HUES48 (cell line): ENCODE measurements around the gene IFT88.
A peak's percentile ranks its signal among the peaks of the same experiment; 100 is the strongest.

Source experiments
- H3K27ac ChIP-seq: one replicate; pipeline ENCODE4 v1.7.0; 2013; ENCODE audit warnings: low read depth, low read length, inconsistent platforms
- H3K27me3 ChIP-seq: 2 replicates; pipeline ENCODE4 v1.6.1; 2013; ENCODE audit warnings: mild to moderate bottlenecking, low read length; ENCODE audit not compliant: control insufficient read depth, insufficient read depth
- H3K36me3 ChIP-seq: 2 replicates; pipeline ENCODE4 v1.6.1; 2013; ENCODE audit warnings: low read length; ENCODE audit not compliant: control insufficient read depth, insufficient read depth
- H3K4me1 ChIP-seq: 2 replicates; pipeline ENCODE4 v1.6.1; 2013; ENCODE audit warnings: mild to moderate bottlenecking, low read length; ENCODE audit not compliant: control insufficient read depth, insufficient read depth
- H3K4me3 ChIP-seq: 2 replicates; pipeline ENCODE4 v1.5.1; 2013; ENCODE audit warnings: mild to moderate bottlenecking, low read depth, low read length
- H3K9ac ChIP-seq: 2 replicates; pipeline ENCODE4 v1.6.1; 2013; ENCODE audit warnings: mild to moderate bottlenecking, low read depth, low read length, moderate library complexity
- H3K9me3 ChIP-seq: 2 replicates; pipeline ENCODE4 v1.6.1; 2013; ENCODE audit warnings: low read length; ENCODE audit not compliant: control insufficient read depth, insufficient read depth

Gene IFT88

DNA sequence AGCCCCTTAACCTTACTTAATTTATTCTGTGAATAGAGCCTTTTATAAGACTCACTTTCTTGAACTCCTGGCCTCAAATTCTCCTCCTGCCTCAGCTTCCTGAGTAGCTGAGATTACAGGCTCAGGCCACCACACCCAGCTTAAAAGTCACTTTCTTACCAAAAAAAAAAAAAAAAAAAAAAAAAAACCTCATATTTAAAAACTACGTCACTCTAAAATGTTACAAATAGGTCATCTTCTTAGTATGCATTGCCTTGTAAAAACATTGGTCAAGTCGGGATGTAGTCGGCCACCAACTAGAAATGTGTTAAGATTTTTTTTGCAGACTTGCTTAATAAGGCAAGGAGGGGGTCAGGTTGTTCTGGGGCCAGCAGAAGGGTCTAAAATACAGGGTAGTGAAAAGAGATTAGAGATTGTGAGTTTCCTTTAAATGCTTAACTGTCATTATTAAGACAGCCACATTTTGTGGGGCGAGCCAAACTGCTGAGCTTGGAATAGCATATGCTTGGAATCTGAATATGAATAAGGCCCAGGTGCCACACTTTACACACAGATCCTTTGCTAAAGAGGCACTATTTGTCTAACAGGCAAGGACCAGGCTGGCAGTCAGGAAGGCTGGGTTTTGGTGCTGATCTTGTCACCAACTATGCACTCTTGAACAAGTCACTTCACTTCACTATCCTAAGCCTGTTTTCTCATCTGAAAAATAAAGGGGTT lies 120.1 kb downstream of the IFT88 start:
- Histone ChIP-seq H3K4me1 (peaks cover 46% of the 10 kb centered on the region), H3K4me3 (no peak overlapping the region), H3K36me3 (no peaks in the 10 kb centered on the region), H3K27ac (no peak overlapping the region), H3K9ac (no peak overlapping the region), H3K27me3 (no peaks in the 10 kb centered on the region), H3K9me3 (no peaks in the 10 kb centered on the region)

DNA sequence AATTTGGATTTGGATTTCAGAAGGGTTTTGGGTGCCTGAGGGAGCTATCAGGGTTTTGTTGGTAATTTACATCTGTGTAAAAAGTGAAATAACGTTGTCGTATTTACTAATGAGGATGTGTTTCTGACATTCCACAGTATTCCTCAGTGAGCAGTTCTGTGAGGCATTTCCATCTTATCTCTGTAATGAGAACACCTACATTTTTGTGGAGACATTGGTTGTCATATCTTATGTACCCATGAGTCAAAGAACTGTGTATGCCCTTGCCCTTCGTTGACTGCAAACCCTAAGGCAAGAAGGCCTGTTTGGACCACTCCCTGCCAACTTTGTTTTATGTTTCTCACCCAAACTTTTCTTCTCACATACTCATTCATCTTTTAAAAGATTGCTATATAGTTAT lies 122.3 kb downstream of the IFT88 start:
- Histone ChIP-seq H3K4me3 (no peak overlapping the region), H3K27ac (no peak overlapping the region), H3K9me3 (no peaks in the 10 kb centered on the region), H3K9ac (no peak overlapping the region), H3K27me3 (no peaks in the 10 kb centered on the region), H3K4me1 (peaks cover 26% of the 10 kb centered on the region), H3K36me3 (no peaks in the 10 kb centered on the region)

DNA sequence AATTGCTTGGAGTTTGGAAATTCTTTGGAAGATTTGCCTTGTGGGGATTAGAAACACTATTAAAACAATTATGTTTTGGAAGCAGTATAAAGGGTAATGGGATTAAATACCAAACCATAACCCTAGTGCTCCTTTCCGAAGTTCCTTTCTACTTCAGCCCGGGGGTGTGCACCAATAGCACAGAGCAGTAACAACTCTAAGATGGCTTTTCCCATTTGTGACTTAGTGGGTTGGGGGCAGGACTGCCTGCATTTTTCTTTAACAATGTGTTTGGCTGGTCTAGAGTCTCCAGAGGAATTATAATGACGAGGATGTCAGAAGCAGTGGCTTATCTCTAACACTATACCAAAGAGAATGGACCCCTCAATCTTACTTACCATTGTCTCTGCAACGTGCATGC lies 124.7 kb downstream of the IFT88 start:
- Histone ChIP-seq H3K27me3 (no peaks in the 10 kb centered on the region), H3K4me1 (peaks cover 13% of the 10 kb centered on the region), H3K9ac (no peak overlapping the region), H3K4me3 (no peak overlapping the region), H3K36me3 (no peaks in the 10 kb centered on the region), H3K9me3 (no peaks in the 10 kb centered on the region), H3K27ac (no peak overlapping the region)

DNA sequence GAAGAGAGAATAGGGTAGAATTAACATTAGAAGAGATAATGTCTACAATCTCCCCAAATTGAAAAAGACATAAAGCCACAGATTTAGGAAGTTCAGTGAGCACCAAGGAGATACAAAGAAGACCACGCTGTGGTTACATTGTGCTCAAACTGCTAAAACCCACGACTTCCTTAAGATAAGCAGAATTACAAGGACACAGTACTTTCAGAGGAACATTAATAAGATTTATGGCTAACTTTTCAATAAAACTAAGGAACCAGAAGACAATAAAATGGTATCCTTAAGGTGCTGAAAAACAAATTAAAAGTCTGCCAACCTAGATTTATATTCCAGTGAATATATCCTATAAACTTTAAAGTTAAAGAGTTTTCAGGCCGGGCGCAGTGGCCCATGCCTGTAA lies 129.1 kb downstream of the IFT88 start:
- Histone ChIP-seq H3K9ac (no peak overlapping the region), H3K27me3 (peaks cover 6% of the 10 kb centered on the region; the same call in 1 of the 2 replicates), H3K4me3 (no peak overlapping the region), H3K36me3 (no peaks in the 10 kb centered on the region), H3K27ac (no peak overlapping the region), H3K4me1 (no peaks in the 10 kb centered on the region), H3K9me3 (no peaks in the 10 kb centered on the region)

DNA sequence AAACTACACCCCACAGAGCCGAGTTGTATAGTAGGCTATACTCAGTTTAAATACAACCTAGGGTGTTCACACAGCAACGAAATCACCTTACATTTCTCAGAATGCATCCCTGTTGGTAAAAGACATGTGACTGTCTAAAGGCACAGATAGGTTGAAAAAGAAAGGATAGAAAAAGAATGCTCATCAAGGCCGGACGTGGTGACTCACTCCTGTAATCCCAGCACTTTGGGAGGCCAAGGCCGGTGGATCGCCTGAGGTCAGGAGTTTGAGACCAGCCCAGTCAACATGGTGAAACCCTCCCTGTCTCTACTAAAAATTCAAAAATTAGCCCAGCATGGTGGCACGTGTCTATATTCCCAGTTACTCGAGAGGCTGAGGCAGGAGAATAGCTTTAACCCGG lies 132.8 kb downstream of the IFT88 start:
- H3K27me3 ChIP-seq = peaks cover 32% of the 10 kb centered on the region
- no peak overlapping the region for H3K27ac ChIP-seq
- no peak overlapping the region for H3K4me3 ChIP-seq
- peaks cover 4% of the 10 kb centered on the region; the same call in 1 of the 2 replicates for H3K4me1 ChIP-seq
- no peaks in the 10 kb centered on the region for H3K9me3 ChIP-seq
- no peaks in the 10 kb centered on the region for H3K36me3 ChIP-seq
- no peak overlapping the region for H3K9ac ChIP-seq

DNA sequence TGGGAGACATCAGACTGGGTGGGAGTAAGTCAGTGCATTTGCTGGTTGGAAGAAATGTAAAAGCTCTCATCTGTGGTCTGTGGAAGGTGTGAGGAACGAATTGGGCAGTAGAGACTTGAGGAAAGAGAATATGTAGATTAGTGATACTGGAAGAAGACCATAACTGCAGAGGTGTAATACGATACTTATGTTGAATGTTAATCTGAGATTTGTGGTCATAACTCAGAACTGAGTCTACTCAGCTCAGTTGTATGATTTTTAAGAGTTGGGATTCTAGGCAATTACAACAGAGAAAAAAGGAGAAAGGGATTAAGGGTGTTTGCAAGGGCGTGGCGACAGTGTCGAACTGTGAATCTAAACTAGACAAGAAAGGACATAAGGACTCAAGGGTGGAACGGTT lies 133.3 kb downstream of the IFT88 start:
- H3K9ac ChIP-seq = no peak overlapping the region

DNA sequence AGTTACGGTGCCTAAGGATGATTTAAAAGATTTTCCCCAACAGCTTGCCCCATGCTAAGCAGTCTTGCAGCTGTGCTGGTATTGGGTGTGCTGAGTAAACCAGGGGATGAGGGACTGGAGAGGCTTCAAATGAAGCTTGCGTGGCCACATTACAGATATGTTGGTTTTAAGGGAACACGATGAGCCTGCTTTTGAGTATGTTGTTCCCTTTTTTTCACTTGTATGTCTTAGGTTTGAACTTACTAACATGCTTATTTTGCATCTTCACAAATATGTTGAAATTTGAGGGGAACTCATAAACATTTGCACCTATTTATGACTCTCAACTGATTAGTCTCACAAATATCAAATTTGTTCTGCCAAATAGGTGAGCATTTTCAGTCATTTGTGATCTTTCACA lies 134.5 kb downstream of the IFT88 start:
- Histone ChIP-seq H3K27me3 (peaks cover 35% of the 10 kb centered on the region), H3K9ac (no peak overlapping the region), H3K27ac (no peak overlapping the region), H3K36me3 (no peaks in the 10 kb centered on the region), H3K9me3 (no peaks in the 10 kb centered on the region), H3K4me1 (peaks cover 4% of the 10 kb centered on the region; the same call in 1 of the 2 replicates), H3K4me3 (no peak overlapping the region)

More for the DNA sequence above, 133.3 kb downstream of the IFT88 start:
- Histone ChIP-seq H3K27ac (no peak overlapping the region), H3K4me3 (no peak overlapping the region), H3K36me3 (no peaks in the 10 kb centered on the region), H3K4me1 (peaks cover 4% of the 10 kb centered on the region; the same call in 1 of the 2 replicates), H3K9me3 (no peaks in the 10 kb centered on the region), H3K27me3 (peaks cover 35% of the 10 kb centered on the region)

DNA sequence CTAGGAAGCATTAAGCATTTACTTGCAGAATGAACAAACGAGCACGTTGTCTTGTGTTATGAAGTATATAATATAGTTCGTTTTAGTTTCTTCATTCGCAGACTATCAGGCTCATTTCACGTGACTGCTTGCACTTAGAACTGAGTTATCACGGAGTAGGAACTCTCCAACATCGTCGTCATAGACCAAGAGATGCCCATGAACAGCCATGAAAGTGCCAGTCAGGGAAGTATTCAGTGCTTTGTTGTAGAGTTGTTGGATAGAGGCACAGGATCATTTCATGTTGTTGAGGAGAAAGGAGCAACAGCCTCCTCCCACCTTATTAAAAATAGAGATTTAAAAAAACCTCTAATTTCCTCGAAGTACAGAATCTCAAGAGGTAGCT lies 135.6 kb downstream of the IFT88 start:
- H3K9me3 ChIP-seq = no peaks in the 10 kb centered on the region
- H3K27ac ChIP-seq = no peak overlapping the region
- peaks cover 4% of the 10 kb centered on the region; the same call in 1 of the 2 replicates for H3K4me1 ChIP-seq
- peak overlapping the region; percentile 78 for H3K4me3 ChIP-seq
- no peaks in the 10 kb centered on the region for H3K36me3 ChIP-seq
- peaks cover 35% of the 10 kb centered on the region for H3K27me3 ChIP-seq
- no peak overlapping the region for H3K9ac ChIP-seq

DNA sequence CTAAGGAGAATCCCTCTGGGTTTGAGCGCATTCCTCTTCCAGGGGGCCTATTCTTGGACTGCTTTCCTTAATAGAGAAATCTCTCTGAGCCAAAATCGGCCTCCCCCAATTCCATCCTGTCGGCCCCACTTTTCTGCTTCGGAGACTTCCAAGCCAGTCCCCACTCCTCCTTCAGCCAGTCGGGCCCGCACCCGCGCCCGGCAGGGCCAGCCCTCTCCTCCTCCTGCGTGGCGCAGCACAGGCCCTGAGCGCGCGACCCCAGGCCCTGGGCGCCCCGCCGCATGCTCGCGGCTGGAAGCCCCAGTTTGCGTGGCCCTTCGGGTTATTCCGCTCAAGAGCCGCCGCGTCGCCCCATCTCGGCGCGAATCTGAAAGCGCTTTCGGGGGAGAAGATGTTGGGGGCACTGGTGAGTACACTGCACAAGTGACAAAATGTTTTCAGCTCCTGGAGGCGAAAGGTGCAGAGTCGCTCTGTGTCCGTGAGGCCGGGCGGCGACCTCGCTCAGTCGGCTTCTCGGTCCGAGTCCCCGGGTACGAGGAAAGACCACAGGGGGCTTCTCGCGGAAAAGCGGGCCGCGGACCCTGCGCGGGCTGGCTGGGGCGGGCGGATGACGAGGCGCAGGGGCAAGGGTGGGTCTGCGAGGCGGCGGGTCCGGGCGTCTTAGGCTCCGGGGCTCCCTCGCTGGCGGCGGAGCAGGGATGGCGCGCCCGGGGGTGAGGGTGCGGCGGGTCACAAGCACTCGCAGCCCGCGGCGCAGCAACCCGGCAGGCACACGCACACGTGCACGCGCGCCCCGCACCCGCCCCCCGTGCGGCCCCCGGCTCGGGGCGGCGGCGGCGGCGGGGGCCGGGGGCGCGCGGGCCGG lies 136.2 kb downstream of the IFT88 start, which contains the start of gene IL17D:
IL17D (plus strand) TSS at position 785 of the 865 bp plus-strand sequence. CDS start 303 bp downstream, outside the sequence.
- Histone ChIP-seq H3K36me3 (no peaks in the 10 kb centered on the region), H3K9me3 (no peaks in the 10 kb centered on the region), H3K4me3 (peak within 1 kb of the TSS; percentile 78), H3K4me1 (peaks cover 4% of the 10 kb centered on the region; the same call in 1 of the 2 replicates), H3K27ac (no peak within 1 kb of the TSS), H3K9ac (peak within 1 kb of the TSS; percentile 45; the same call in 1 of the 2 replicates), H3K27me3 (peaks cover 35% of the 10 kb centered on the region)

DNA sequence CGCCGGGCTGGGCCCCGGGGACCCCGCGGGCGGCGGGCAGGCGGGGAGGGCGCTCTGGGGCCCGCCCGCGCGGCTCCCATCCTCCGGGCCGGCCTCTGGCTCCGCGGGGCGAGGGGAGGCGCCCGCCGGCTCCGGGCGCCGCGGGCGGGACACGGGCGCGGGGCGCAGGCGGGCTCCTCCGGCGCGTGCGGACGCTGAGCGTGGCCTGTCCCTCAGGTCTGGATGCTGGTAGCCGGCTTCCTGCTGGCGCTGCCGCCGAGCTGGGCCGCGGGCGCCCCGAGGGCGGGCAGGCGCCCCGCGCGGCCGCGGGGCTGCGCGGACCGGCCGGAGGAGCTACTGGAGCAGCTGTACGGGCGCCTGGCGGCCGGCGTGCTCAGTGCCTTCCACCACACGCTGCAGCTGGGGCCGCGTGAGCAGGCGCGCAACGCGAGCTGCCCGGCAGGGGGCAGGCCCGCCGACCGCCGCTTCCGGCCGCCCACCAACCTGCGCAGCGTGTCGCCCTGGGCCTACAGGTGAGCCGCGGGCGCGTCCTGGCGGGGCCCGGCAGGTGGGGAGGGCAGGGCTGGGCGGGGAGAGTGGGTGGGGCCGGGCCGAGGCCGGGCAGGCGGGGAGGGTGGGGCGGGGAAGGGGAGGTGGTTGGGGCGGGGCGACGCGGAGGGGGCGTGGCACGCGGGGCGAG lies 137.0 kb downstream of the IFT88 start:
- H3K9ac ChIP-seq = no peak overlapping the region
- peak overlapping the region; percentile 65; the same call in 1 of the 2 replicates for H3K4me3 ChIP-seq

More for the DNA sequence above, 137.0 kb downstream of the IFT88 start:
- peaks cover 4% of the 10 kb centered on the region; the same call in 1 of the 2 replicates for H3K4me1 ChIP-seq
- peaks cover 35% of the 10 kb centered on the region for H3K27me3 ChIP-seq
- H3K36me3 ChIP-seq = no peaks in the 10 kb centered on the region
- H3K9me3 ChIP-seq = no peaks in the 10 kb centered on the region
- H3K27ac ChIP-seq = no peak overlapping the region
